ENCODE data around the gene RABGGTA. TPM values are rescaled to one million over a fixed set of nuclear protein-coding genes. Genes with fewer than 3 reads are reported as not detected.
A peak's percentile ranks its signal among the peaks of the same experiment; 100 is the strongest.

RABGGTA gene
- total RNA-seq, 1 donor from 2014 or later, result 54.0 TPM

DNA sequence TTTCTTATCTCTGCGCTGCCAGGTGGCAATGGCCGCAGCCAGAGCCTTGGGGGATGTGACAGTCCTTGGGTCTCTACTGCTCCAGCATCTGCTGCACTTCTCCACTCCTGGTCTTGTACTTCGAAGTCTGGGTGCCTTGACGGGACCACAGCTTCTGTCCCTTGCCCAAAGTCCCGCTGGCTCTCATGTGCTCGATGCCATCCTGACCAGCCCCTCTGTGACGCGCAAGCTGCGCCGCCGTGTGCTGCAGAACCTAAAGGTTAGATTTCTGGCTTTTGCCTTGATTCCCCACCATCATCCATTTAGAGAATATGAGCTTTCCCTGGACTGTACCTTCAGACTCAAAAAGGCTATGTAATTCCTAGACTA is 32.6 kb upstream of the RABGGTA start:
- no peaks in the 10 kb centered on the region for H3K27me3 ChIP-seq (ENCODE audit: control insufficient read depth, insufficient read depth, low read length)
- no peak for DNase-seq (ENCODE audit: low read depth)
- no peak overlapping the region for H3K4me3 ChIP-seq (ENCODE audit: low read depth, low read length)
- TF ChIP-seq, protein P1, sequence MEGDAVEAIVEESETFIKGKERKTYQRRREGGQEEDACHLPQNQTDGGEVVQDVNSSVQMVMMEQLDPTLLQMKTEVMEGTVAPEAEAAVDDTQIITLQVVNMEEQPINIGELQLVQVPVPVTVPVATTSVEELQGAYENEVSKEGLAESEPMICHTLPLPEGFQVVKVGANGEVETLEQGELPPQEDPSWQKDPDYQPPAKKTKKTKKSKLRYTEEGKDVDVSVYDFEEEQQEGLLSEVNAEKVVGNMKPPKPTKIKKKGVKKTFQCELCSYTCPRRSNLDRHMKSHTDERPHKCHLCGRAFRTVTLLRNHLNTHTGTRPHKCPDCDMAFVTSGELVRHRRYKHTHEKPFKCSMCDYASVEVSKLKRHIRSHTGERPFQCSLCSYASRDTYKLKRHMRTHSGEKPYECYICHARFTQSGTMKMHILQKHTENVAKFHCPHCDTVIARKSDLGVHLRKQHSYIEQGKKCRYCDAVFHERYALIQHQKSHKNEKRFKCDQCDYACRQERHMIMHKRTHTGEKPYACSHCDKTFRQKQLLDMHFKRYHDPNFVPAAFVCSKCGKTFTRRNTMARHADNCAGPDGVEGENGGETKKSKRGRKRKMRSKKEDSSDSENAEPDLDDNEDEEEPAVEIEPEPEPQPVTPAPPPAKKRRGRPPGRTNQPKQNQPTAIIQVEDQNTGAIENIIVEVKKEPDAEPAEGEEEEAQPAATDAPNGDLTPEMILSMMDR (IDR thresholded peaks at IDR 0.05; ENCODE audit: insufficient read depth, low read length, poor library complexity, severe bottlenecking), result no peak
- peaks cover 1% of the 10 kb centered on the region for H3K36me3 ChIP-seq (ENCODE audit: control insufficient read depth, insufficient read depth, low read length)

DNA sequence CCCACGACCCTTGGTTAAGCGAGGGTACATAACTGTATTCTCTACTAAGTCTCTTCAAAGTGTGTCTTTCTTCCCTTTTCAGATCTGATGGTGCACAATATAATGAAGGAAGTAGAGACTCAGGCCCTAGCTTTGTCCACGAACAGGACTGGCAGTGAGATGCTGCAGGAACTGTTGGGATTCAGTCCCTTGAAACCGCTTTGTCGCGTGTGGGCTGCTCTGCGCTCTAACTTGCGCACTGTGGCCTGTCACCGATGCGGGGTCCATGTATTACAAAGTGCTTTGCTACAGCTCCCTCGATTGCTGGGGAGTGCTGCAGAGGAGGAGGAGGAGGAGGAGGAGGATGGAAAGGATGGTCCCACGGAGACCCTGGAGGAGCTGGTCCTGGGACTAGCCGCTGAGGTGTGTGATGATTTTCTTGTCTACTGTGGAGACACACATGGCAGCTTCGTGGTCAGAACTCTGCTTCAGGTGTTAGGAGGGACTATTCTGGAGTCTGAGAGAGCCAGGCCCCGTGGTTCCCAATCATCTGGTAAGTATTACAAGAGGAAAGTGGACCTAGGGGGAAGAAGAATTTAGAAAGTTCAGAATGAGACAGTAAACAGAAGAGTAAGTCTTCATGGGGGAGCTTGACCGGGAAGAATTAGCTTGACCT is 29.1 kb upstream of the RABGGTA start:
- no peaks in the 10 kb centered on the region for H3K27me3 ChIP-seq (ENCODE audit: control insufficient read depth, insufficient read depth, low read length)
- peaks cover 1% of the 10 kb centered on the region for H3K36me3 ChIP-seq (ENCODE audit: control insufficient read depth, insufficient read depth, low read length)
- peak overlapping the region; percentile 94 for H3K4me3 ChIP-seq (ENCODE audit: low read depth, low read length)
- no peak for DNase-seq (ENCODE audit: low read depth)
- TF ChIP-seq, protein P1 (IDR thresholded peaks at IDR 0.05; ENCODE audit: insufficient read depth, low read length, poor library complexity, severe bottlenecking), result no peak

DNA sequence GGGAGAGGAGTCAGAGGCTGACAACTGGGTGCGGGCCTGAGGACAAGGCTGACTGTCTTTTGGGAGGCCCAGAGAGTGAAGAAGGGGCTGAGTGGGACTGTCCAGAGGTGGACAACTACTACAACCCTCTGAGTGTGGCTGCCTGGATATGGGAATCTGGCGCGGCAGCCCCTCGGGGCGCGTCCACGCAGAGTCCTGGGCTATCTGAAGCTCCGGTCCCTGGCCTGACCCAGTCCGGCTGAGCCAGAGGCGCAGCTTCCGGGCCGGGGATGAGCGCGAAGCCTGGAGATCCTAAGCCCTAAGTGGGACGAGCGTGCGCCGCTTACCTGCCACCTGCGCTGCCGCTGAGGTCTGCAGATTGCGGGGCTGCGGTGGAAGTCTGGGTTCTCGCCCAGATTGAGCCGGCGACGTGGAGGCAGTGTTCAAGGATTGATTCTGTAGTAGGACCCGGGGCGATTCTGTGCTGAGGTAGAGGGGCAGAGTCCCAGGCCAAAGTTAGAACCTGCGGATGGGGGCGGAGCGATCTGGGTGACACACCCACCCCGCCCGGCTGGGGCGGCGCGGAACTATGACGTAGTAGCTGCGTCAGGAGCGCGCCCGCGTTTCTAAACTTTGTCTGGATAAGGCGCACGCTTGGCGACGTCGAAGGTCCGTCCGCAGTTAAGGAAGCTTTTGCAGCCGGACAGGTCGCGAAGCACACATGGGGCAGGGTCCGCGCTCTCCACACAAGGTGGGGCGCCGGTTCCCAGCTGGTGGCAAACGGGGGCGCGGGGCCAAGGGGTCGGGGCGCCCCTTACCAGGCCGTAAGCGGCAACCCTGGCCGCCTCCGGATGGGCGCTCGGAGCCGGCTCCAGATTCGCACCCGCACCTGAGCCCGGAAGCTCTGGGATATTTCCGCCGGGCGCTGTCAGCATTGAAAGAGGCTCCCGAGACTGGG is 28.1 kb upstream of the RABGGTA start, which contains the start of the genes DHRS1 and NOP9:
DHRS1 (minus strand) TSS at position 526 of the 937 bp plus-strand sequence. CDS start 674 bp downstream, outside the sequence.
NOP9 (plus strand) TSS at position 596 of the 937 bp plus-strand sequence; CDS start at position 701, 105 bp downstream.
- Histone ChIP-seq H3K4me3 (ENCODE audit: low read depth, low read length) (peak within 1 kb of the TSS; percentile 94), H3K36me3 (ENCODE audit: control insufficient read depth, insufficient read depth, low read length) (peaks cover 1% of the 10 kb centered on the region), H3K27me3 (ENCODE audit: control insufficient read depth, insufficient read depth, low read length) (no peaks in the 10 kb centered on the region)
- TF ChIP-seq, protein P1 (IDR thresholded peaks at IDR 0.05; ENCODE audit: insufficient read depth, low read length, poor library complexity, severe bottlenecking), result no peak
- DNase-seq (ENCODE audit: low read depth), result peak; percentile 32

DNA sequence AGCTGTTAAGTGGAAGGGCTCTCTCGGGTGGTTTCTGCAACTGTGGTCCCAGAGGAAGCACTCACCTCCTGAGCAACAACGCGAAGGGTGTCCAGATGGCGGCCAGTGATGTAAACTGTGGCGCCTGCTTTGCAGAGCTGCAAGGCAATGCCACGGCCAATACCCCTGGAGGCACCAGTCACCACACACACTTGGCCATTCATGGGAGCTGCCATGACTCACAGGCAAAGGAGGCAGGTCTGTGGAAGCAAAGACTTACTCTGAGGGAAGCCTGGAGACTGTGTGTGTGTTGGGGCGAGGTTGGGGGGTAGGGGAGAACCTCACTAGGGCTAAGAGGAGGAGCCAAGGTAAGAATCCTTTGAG is 27.5 kb upstream of the RABGGTA start:
- H3K36me3 ChIP-seq (ENCODE audit: control insufficient read depth, insufficient read depth, low read length), result peaks cover 1% of the 10 kb centered on the region
- TF ChIP-seq, protein P1 (IDR thresholded peaks at IDR 0.05; ENCODE audit: insufficient read depth, low read length, poor library complexity, severe bottlenecking), result no peak
- peak overlapping the region; percentile 94 for H3K4me3 ChIP-seq (ENCODE audit: low read depth, low read length)
- H3K27me3 ChIP-seq (ENCODE audit: control insufficient read depth, insufficient read depth, low read length), result no peaks in the 10 kb centered on the region
- DNase-seq (ENCODE audit: low read depth), result peak; percentile 48

DNA sequence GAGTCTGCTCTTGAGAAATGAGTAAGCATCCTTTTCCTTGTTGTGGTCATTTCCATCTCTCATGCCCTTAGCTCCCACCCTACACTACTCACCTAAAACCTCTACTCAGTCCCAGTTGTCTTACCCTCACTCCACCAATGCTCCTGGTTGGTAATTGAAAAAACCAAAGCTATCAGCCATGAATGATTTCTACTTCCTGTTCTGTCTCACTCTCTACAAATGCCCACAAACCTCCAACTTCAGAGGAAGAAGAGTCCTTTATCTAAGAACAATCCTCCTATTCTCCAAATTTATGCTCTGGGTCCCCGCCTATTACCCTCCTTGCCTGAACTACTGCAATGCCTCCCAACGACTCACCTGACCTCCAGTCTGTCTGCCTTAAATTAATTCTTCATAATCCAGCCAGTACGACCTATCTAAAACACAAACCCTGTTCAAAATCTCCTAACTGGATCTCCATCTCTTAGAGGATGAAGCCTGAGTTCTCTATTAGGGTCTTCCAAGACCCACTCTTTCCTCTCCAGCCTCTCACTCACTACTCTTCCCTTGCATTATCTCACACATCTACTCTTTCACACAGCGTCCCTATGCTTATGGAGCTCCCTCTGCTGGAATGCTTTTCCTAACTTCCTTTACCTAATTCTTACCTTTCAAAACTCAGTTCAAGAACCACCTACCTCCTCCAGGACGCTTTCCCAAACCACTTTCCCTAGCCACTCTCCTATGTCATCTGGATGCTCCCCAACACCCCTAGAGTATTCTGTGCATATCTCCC is 26.0 kb upstream of the RABGGTA start:
- TF ChIP-seq, protein P1 (IDR thresholded peaks at IDR 0.05; ENCODE audit: insufficient read depth, low read length, poor library complexity, severe bottlenecking), result peak; percentile 60
- no peaks in the 10 kb centered on the region for H3K27me3 ChIP-seq (ENCODE audit: control insufficient read depth, insufficient read depth, low read length)
- H3K36me3 ChIP-seq (ENCODE audit: control insufficient read depth, insufficient read depth, low read length), result peaks cover 1% of the 10 kb centered on the region
- H3K4me3 ChIP-seq (ENCODE audit: low read depth, low read length), result no peak overlapping the region
- no peak for DNase-seq (ENCODE audit: low read depth)

Data from kidney epithelial cell (primary cell).